Measurements from ENCODE around the gene SMIM23.
"Not testable (repeated sequence)": the region's sequence is repeated elsewhere in the genome, so short reads cannot be mapped to it uniquely, and the experiment has no call there.

Gene SMIM23

GRCh38 chr5:171771856-171772255 lies 13.8 kb upstream of the SMIM23 start:
- in situ Hi-C loops (cut with HindIII; ENCODE audit: low sequenced_read_pairs): no loop called here

GRCh38 chr5:171773106-171773505 lies 12.5 kb upstream of the SMIM23 start:
- in situ Hi-C loops (cut with HindIII; ENCODE audit: low sequenced_read_pairs): no loop called here

GRCh38 chr5:171774418-171774817 lies 11.2 kb upstream of the SMIM23 start:
- in situ Hi-C loops (cut with HindIII; ENCODE audit: low sequenced_read_pairs): no loop called here

GRCh38 chr5:171776213-171776612 lies 9.4 kb upstream of the SMIM23 start:
- in situ Hi-C loops (cut with HindIII; ENCODE audit: low sequenced_read_pairs): no loop called here

GRCh38 chr5:171776770-171777759 lies 8.6 kb upstream of the SMIM23 start:
- in situ Hi-C loops (cut with HindIII; ENCODE audit: low sequenced_read_pairs): no loop called here

- in situ Hi-C loops (cut with HindIII; ENCODE audit: low sequenced_read_pairs): not testable (repeated sequence)
These were observed 3.9 kb upstream of the SMIM23 start for GRCh38 chr5:171781744-171782143.

- in situ Hi-C loops (cut with HindIII; ENCODE audit: low sequenced_read_pairs): no loop called here
These were observed 3.2 kb upstream of the SMIM23 start for GRCh38 chr5:171782332-171782966.

GRCh38 chr5:171783051-171783450 lies 2.6 kb upstream of the SMIM23 start:
- in situ Hi-C loops (cut with HindIII; ENCODE audit: low sequenced_read_pairs): no loop called here

- in situ Hi-C loops (cut with HindIII; ENCODE audit: low sequenced_read_pairs): no loop called here
These were observed 3.7 kb downstream of the SMIM23 start for GRCh38 chr5:171789353-171789752.

- in situ Hi-C loops (cut with HindIII; ENCODE audit: low sequenced_read_pairs): loop anchor here (5.0 kb wide), 3 partner anchors 43 to 68 kb away; no protein-coding TSS in a partner anchor
These were observed 4.8 kb downstream of the SMIM23 start for GRCh38 chr5:171790408-171790807.

- in situ Hi-C loops (cut with HindIII; ENCODE audit: low sequenced_read_pairs): loop anchor here (5.0 kb wide), 3 partner anchors 47 to 72 kb away; no protein-coding TSS in a partner anchor
These were observed 8.9 kb downstream of the SMIM23 start for GRCh38 chr5:171794470-171794960.

GRCh38 chr5:171795381-171795780 lies 9.8 kb downstream of the SMIM23 start:
- in situ Hi-C loops (cut with HindIII; ENCODE audit: low sequenced_read_pairs): no loop called here

- in situ Hi-C loops (cut with HindIII; ENCODE audit: low sequenced_read_pairs): no loop called here
These were observed 10.8 kb downstream of the SMIM23 start for GRCh38 chr5:171796436-171796835.

- in situ Hi-C loops (cut with HindIII; ENCODE audit: low sequenced_read_pairs): no loop called here
These were observed 11.9 kb downstream of the SMIM23 start for GRCh38 chr5:171797543-171797942.

- in situ Hi-C loops (cut with HindIII; ENCODE audit: low sequenced_read_pairs): no loop called here
These were observed 12.8 kb downstream of the SMIM23 start for GRCh38 chr5:171798418-171798817.

- in situ Hi-C loops (cut with HindIII; ENCODE audit: low sequenced_read_pairs): no loop called here
These were observed 16.2 kb downstream of the SMIM23 start for GRCh38 chr5:171801839-171802238.

- in situ Hi-C loops (cut with HindIII; ENCODE audit: low sequenced_read_pairs): no loop called here
These were observed 20.1 kb downstream of the SMIM23 start for GRCh38 chr5:171805746-171806145.

GRCh38 chr5:171806976-171807747 lies 21.5 kb downstream of the SMIM23 start:
- in situ Hi-C loops (cut with HindIII; ENCODE audit: low sequenced_read_pairs): no loop called here

GRCh38 chr5:171808453-171808852 lies 22.8 kb downstream of the SMIM23 start:
- in situ Hi-C loops (cut with HindIII; ENCODE audit: low sequenced_read_pairs): no loop called here

- in situ Hi-C loops (cut with HindIII; ENCODE audit: low sequenced_read_pairs): no loop called here
These were observed 23.3 kb downstream of the SMIM23 start for GRCh38 chr5:171808951-171809350.

GRCh38 chr5:171810227-171810626 lies 24.6 kb downstream of the SMIM23 start:
- in situ Hi-C loops (cut with HindIII; ENCODE audit: low sequenced_read_pairs): no loop called here

Measured in endothelial cell of hepatic sinusoid (primary cell).